H1 (cell line): ENCODE measurements around the gene AHR. TPM values are rescaled to one million over a fixed set of nuclear protein-coding genes. Genes with fewer than 3 reads are reported as not detected.
"Not testable (repeated sequence)": the region's sequence is repeated elsewhere in the genome, so short reads cannot be mapped to it uniquely, and the experiment has no call there.

Source experiments
- CTCF ChIA-PET: fragments of 300-600 bp; sonication (Branson Sonifier 250); formaldehyde crosslinking; loops from one replicate; lab custom pipeline; 2021; ENCODE audit not compliant: partially characterized antibody; lab: Charles Lee
- POLR2A ChIA-PET: fragments of 300-600 bp; sonication (Branson Sonifier 250); formaldehyde crosslinking; loops from one replicate; lab custom pipeline; 2021; ENCODE audit warnings: inconsistent platforms; ENCODE audit not compliant: partially characterized antibody; lab: Charles Lee
- DNase-seq, 2 experiments: peaks; one replicate each; pipeline versions ENCODE4 v3.0.0 to v3.0.0-alpha.2; 2010 to 2022; ENCODE audit warnings: low spot score in 2 of 2, low read depth in 1 of 2, mixed read lengths in 1 of 2
- FAIRE-seq: peaks from 2 replicates; lab custom pipeline; 2011; peaks lifted over from hg19 to GRCh38; lab: Jason Lieb, UNC
- H2AFZ ChIP-seq: 2 replicates; pipeline ENCODE4 v1.8.1; 2012; ENCODE audit warnings: low read length, inconsistent platforms
- H2AK5ac ChIP-seq: 2 replicates; pipeline ENCODE4 v1.6.1; 2013; ENCODE audit warnings: low read depth, low read length
- H2BK120ac ChIP-seq: replicated peaks from 2 replicates; pipeline ENCODE3; 2013; ENCODE audit warnings: low read depth, low read length, inconsistent platforms
- H2BK12ac ChIP-seq: 2 replicates; pipeline ENCODE4 v1.6.1; 2013; ENCODE audit warnings: low read depth, low read length
- H2BK15ac ChIP-seq: 2 replicates; pipeline ENCODE4 v1.6.1; 2013; ENCODE audit warnings: low read length
- H2BK20ac ChIP-seq: 2 replicates; pipeline ENCODE4 v1.6.1; 2013; ENCODE audit warnings: low read length
- H2BK5ac ChIP-seq: 2 replicates; pipeline ENCODE4 v1.6.1; 2013; ENCODE audit warnings: low read depth, low read length
- H3K14ac ChIP-seq: 2 replicates; pipeline ENCODE4 v1.6.1; 2013; ENCODE audit warnings: inconsistent platforms; ENCODE audit not compliant: insufficient read length
- H3K18ac ChIP-seq: 2 replicates; pipeline ENCODE4 v1.6.1; 2013; ENCODE audit warnings: low read length; ENCODE audit errors: extremely low read depth
- H3K23ac ChIP-seq: 2 replicates; pipeline ENCODE4 v1.6.1; 2013; ENCODE audit warnings: inconsistent platforms; ENCODE audit not compliant: insufficient read length
- H3K23me2 ChIP-seq: 2 replicates; pipeline ENCODE4 v1.6.1; 2013; ENCODE audit warnings: low read depth, low read length
- H3K27ac ChIP-seq: 2 replicates; pipeline ENCODE4 v1.6.1; 2011; ENCODE audit warnings: low read depth, low read length, inconsistent platforms
- H3K27me3 ChIP-seq, 4 experiments: replicated peaks in 1 of 4; 1 replicate in 1 of 4; 2 replicates in 3 of 4; pipeline versions ENCODE4 v1.6.1 to v1.8.1; 2011 to 2013; ENCODE audit warnings: low read length in 3 of 4, mild to moderate bottlenecking in 3 of 4, inconsistent platforms in 2 of 4, mixed read lengths in 2 of 4, moderate library complexity in 1 of 4; ENCODE audit not compliant: control insufficient read depth in 3 of 4, insufficient read depth in 3 of 4; ENCODE audit errors: extremely low read depth in 1 of 4
- H3K36me3 ChIP-seq, 4 experiments: 2 replicates each; pipeline versions ENCODE4 v1.6.1 to v1.8.1; 2011 to 2013; ENCODE audit warnings: mild to moderate bottlenecking in 4 of 4, low read length in 3 of 4, moderate library complexity in 2 of 4, control low read depth in 1 of 4, inconsistent platforms in 1 of 4; ENCODE audit not compliant: insufficient read depth in 4 of 4, control insufficient read depth in 2 of 4
- H3K4ac ChIP-seq: replicated peaks from 2 replicates; pipeline ENCODE3; 2013; ENCODE audit warnings: low read length, low read depth, mixed read lengths, inconsistent platforms; ENCODE audit not compliant: insufficient read length
- H3K4me1 ChIP-seq, 4 experiments: replicated peaks in 1 of 4; 1 replicate in 1 of 4; 2 replicates in 3 of 4; pipeline versions ENCODE4 v1.6.1 to v1.8.1; 2011 to 2013; ENCODE audit warnings: low read length in 3 of 4, inconsistent platforms in 2 of 4, mixed read lengths in 1 of 4; ENCODE audit not compliant: insufficient read depth in 4 of 4, control insufficient read depth in 3 of 4
- H3K4me2 ChIP-seq, 2 experiments: 2 replicates each; pipeline versions ENCODE4 v1.6.1 to v1.8.1; 2011 to 2013; ENCODE audit warnings: low read depth in 2 of 2, low read length in 2 of 2, control low read depth in 1 of 2, inconsistent platforms in 1 of 2, mild to moderate bottlenecking in 1 of 2; ENCODE audit not compliant: insufficient read depth in 1 of 2
- H3K4me3 ChIP-seq, 4 experiments: fragments of 200-600, 300-600 bp in 1 of 4; sonication (generic), shearing (Covaris generic), sonication (Bioruptor Twin) in 1 of 4; 2 replicates each; pipeline versions ENCODE4 v1.5.1 to v1.8.1; 2011 to 2016; ENCODE audit warnings: low read length in 4 of 4, low read depth in 3 of 4, control low read depth in 2 of 4, inconsistent platforms in 2 of 4, mild to moderate bottlenecking in 2 of 4, mixed read lengths in 1 of 4, moderate library complexity in 1 of 4; ENCODE audit not compliant: insufficient read depth in 2 of 4; ENCODE audit errors: extremely low read depth in 1 of 4
- H3K56ac ChIP-seq: replicated peaks from 2 replicates; pipeline ENCODE3; 2013; ENCODE audit warnings: low read depth, mild to moderate bottlenecking, mixed read lengths, low read length, inconsistent platforms; ENCODE audit not compliant: insufficient read length
- H3K79me1 ChIP-seq: 2 replicates; pipeline ENCODE4 v1.6.1; 2013; ENCODE audit warnings: low read depth, low read length, control low read depth
- H3K79me2 ChIP-seq, 2 experiments: 2 replicates each; pipeline versions ENCODE4 v1.6.1 to v1.8.1; 2012 to 2013; ENCODE audit warnings: low read length in 2 of 2, mild to moderate bottlenecking in 2 of 2, inconsistent platforms in 1 of 2; ENCODE audit not compliant: insufficient read depth in 2 of 2, control insufficient read depth in 1 of 2
- H3K9ac ChIP-seq, 4 experiments: replicated peaks in 1 of 4; 1 replicate in 1 of 4; 2 replicates in 3 of 4; pipeline versions ENCODE4 v1.6.1 to v1.8.1; 2011 to 2013; ENCODE audit warnings: low read depth in 3 of 4, low read length in 3 of 4, control low read depth in 2 of 4, mild to moderate bottlenecking in 2 of 4, moderate library complexity in 2 of 4, inconsistent platforms in 1 of 4; ENCODE audit errors: extremely low read depth in 1 of 4
- H3K9me3 ChIP-seq, 2 experiments: 2 replicates each; pipeline versions ENCODE4 v1.6.1 to v1.8.1; 2012 to 2013; ENCODE audit warnings: mild to moderate bottlenecking in 2 of 2, moderate library complexity in 2 of 2, control low read depth in 1 of 2, inconsistent platforms in 1 of 2, low read depth in 1 of 2, low read length in 1 of 2, mixed read lengths in 1 of 2; ENCODE audit not compliant: insufficient read depth in 2 of 2
- H4K20me1 ChIP-seq, 2 experiments: replicated peaks in 1 of 2; 2 replicates each; pipeline versions ENCODE3 to v1.8.1; 2011 to 2013; ENCODE audit warnings: inconsistent platforms in 2 of 2, low read length in 2 of 2, mild to moderate bottlenecking in 1 of 2; ENCODE audit not compliant: insufficient read depth in 2 of 2, control insufficient read depth in 1 of 2
- H4K5ac ChIP-seq: 2 replicates; pipeline ENCODE4 v1.6.1; 2013; ENCODE audit warnings: low read length, low read depth, mixed read lengths, inconsistent platforms; ENCODE audit not compliant: insufficient read length
- H4K8ac ChIP-seq: 2 replicates; pipeline ENCODE4 v1.8.0; 2013; ENCODE audit warnings: mild to moderate bottlenecking, moderate library complexity, low read length, inconsistent platforms; ENCODE audit not compliant: insufficient read depth; ENCODE audit errors: extremely low read depth
- H4K91ac ChIP-seq: replicated peaks from 2 replicates; pipeline ENCODE3; 2013; ENCODE audit warnings: low read length, mixed read lengths, inconsistent platforms; ENCODE audit not compliant: insufficient read length
- WGBS, 2 experiments: shearing (Covaris generic) in 1 of 2; methylation state at CpG; one replicate each; pipeline versions ENCODE4 v1.1.6 to v1.1.7; 2013 to 2015; ENCODE audit warnings: low lambda C conversion rate in 2 of 2, mixed read lengths in 2 of 2, inconsistent platforms in 1 of 2, low coverage in 1 of 2, missing lambda C conversion rate in 1 of 2; ENCODE audit not compliant: insufficient replicate concordance in 2 of 2, insufficient coverage in 1 of 2, insufficient read length in 1 of 2; ENCODE audit errors: extremely low coverage in 1 of 2, missing lambda C conversion rate in 1 of 2; 5-methylcytosine and 5-hydroxymethylcytosine counted together
- polyA plus RNA-seq, 7 experiments: library from polyadenylated mRNA; depleted of rRNA in 3 of 7; stranded (reverse) in 5 of 7; unstranded in 2 of 7; fragments of >200 nt in 5 of 7; fragments of 200-250 nt in 2 of 7; gene quantifications; 1 replicate in 5 of 7; 2 replicates in 1 of 7; 4 replicates in 1 of 7; pipeline versions ENCODE4 v1.2.1 to v1.2.3, GENCODE V29; 2011 to 2013; ENCODE audit warnings: missing spikeins in 2 of 7, mixed read lengths in 2 of 7
- total RNA-seq: library from RNA; stranded (reverse); fragmentation: NEBNext Ultra II Directional; extraction: Animal tissue kit (Norgen Biotek cat#: 25700); gene quantifications from 2 replicates; pipeline ENCODE4 v1.2.1, GENCODE V29; 2021

AHR gene
- total and polyA plus RNA-seq, 2 of the 8 experiments (the other 6 are each of a cell fraction or from before 2014, with no cell fraction given) = 1.4 to 9.7 TPM

GRCh38 chr7:17348932-17349331, 50.5 kb downstream of the AHR start:
- WGBS, 2 experiments = 93% methylated on average over 1 of the region's 1 CpG; no CpG with 5 or more reads in 1 of the 2 experiments
- H3K23ac ChIP-seq, H2AFZ ChIP-seq, H3K14ac ChIP-seq, H3K4ac ChIP-seq, H4K5ac ChIP-seq, H4K8ac ChIP-seq, DNase-seq, H3K79me2 ChIP-seq, H3K23me2 ChIP-seq, H3K4me2 ChIP-seq, CTCF ChIA-PET, H3K56ac ChIP-seq, H3K36me3 ChIP-seq, H2AK5ac ChIP-seq, H3K4me3 ChIP-seq, H3K9me3 ChIP-seq, H3K9ac ChIP-seq, H3K27ac ChIP-seq, H2BK15ac ChIP-seq, H4K91ac ChIP-seq, H3K27me3 ChIP-seq, H3K18ac ChIP-seq, POLR2A ChIA-PET, H4K20me1 ChIP-seq, FAIRE-seq, H3K79me1 ChIP-seq, H2BK12ac ChIP-seq, H2BK5ac ChIP-seq, H2BK120ac ChIP-seq, H2BK20ac ChIP-seq, H3K4me1 ChIP-seq: not testable (repeated sequence)

GRCh38 chr7:17350321-17350720, 51.9 kb downstream of the AHR start:
- H3K4me1 ChIP-seq, H3K79me2 ChIP-seq, FAIRE-seq, POLR2A ChIA-PET, H4K91ac ChIP-seq, H3K56ac ChIP-seq, H3K27me3 ChIP-seq, H3K4ac ChIP-seq, H3K9me3 ChIP-seq, H3K36me3 ChIP-seq, H3K9ac ChIP-seq, H4K8ac ChIP-seq, H3K14ac ChIP-seq, H3K79me1 ChIP-seq, H2AK5ac ChIP-seq, H2BK12ac ChIP-seq, H3K4me3 ChIP-seq, H2BK20ac ChIP-seq, H2BK15ac ChIP-seq, H3K23ac ChIP-seq, H4K5ac ChIP-seq, H3K18ac ChIP-seq, CTCF ChIA-PET, H2BK120ac ChIP-seq, DNase-seq, H2AFZ ChIP-seq, H4K20me1 ChIP-seq, H3K23me2 ChIP-seq, H3K27ac ChIP-seq, H2BK5ac ChIP-seq, H3K4me2 ChIP-seq: not testable (repeated sequence)
- WGBS, 2 experiments = 97% methylated on average over 3 of the region's 3 CpGs; no CpG with 5 or more reads in 1 of the 2 experiments
